Neuronal stem cell (in vitro differentiated cells): ENCODE measurements around the gene PHLPP2. TPM values are rescaled to one million over a fixed set of nuclear protein-coding genes. Genes with fewer than 3 reads are reported as not detected.

Experiments used
- DNase-seq: peaks from one replicate; pipeline ENCODE4 v3.0.0-alpha.2; 2013; ENCODE audit warnings: low spot score
- H2AFZ ChIP-seq: one replicate; pipeline ENCODE4 v1.6.1; 2013; ENCODE audit warnings: mild to moderate bottlenecking, low read length, inconsistent platforms
- H2AK5ac ChIP-seq: 2 replicates; pipeline ENCODE4 v1.6.1; 2013; ENCODE audit warnings: low read depth, mild to moderate bottlenecking, inconsistent platforms, low read length, moderate library complexity, mixed read lengths
- H2BK120ac ChIP-seq: 2 replicates; pipeline ENCODE4 v1.6.1; 2013; ENCODE audit warnings: low read depth, mild to moderate bottlenecking, inconsistent platforms, low read length, moderate library complexity, mixed read lengths
- H2BK12ac ChIP-seq: one replicate; pipeline ENCODE4 v1.6.1; 2013; ENCODE audit warnings: low read length, inconsistent platforms
- H2BK15ac ChIP-seq: 2 replicates; pipeline ENCODE4 v1.6.1; 2013; ENCODE audit warnings: mild to moderate bottlenecking, low read length, inconsistent platforms, mixed read lengths
- H2BK5ac ChIP-seq: one replicate; pipeline ENCODE4 v1.6.1; 2013; ENCODE audit warnings: inconsistent platforms, mild to moderate bottlenecking, low read length, moderate library complexity
- H3K14ac ChIP-seq: one replicate; pipeline ENCODE4 v1.6.1; 2013; ENCODE audit warnings: low read length, inconsistent platforms
- H3K18ac ChIP-seq: 2 replicates; pipeline ENCODE4 v1.6.1; 2013; ENCODE audit warnings: low read length, inconsistent platforms
- H3K23ac ChIP-seq: 2 replicates; pipeline ENCODE4 v1.6.1; 2013; ENCODE audit warnings: low read depth, mild to moderate bottlenecking, mixed read lengths, low read length, inconsistent platforms; ENCODE audit not compliant: poor library complexity
- H3K27ac ChIP-seq: replicated peaks from 3 replicates; pipeline ENCODE4 v1.5.1; 2013; ENCODE audit warnings: low read length, inconsistent platforms
- H3K27me3 ChIP-seq, 3 experiments: 2 replicates each; pipeline ENCODE4 v1.6.1; 2013; ENCODE audit warnings: low read length in 3 of 3, mild to moderate bottlenecking in 2 of 3, inconsistent platforms in 1 of 3, low read depth in 1 of 3, mixed read lengths in 1 of 3, moderate library complexity in 1 of 3; ENCODE audit not compliant: control insufficient read depth in 3 of 3, insufficient read depth in 3 of 3
- H3K36me3 ChIP-seq, 2 donors: replicated peaks in 1 of 2; 2 replicates each; pipeline ENCODE4 v1.6.1; 2013; ENCODE audit warnings: low read length in 2 of 2; ENCODE audit not compliant: control insufficient read depth in 2 of 2, insufficient read depth in 2 of 2
- H3K4ac ChIP-seq: 2 replicates; pipeline ENCODE4 v1.6.1; 2013; ENCODE audit warnings: inconsistent platforms, mild to moderate bottlenecking, low read length, moderate library complexity
- H3K4me1 ChIP-seq, 2 donors: 1 replicate in 1 of 2; 2 replicates in 1 of 2; pipeline ENCODE4 v1.6.1; 2013; ENCODE audit warnings: low read length in 2 of 2, low read depth in 1 of 2; ENCODE audit not compliant: control insufficient read depth in 2 of 2, insufficient read depth in 1 of 2
- H3K4me2 ChIP-seq: one replicate; pipeline ENCODE4 v1.6.1; 2013; ENCODE audit warnings: mild to moderate bottlenecking, low read length, inconsistent platforms; ENCODE audit not compliant: insufficient read depth, poor library complexity, severe bottlenecking
- H3K4me3 ChIP-seq, 2 donors: 2 replicates each; pipeline ENCODE4 v1.5.1; 2013; ENCODE audit warnings: low read length in 2 of 2, mild to moderate bottlenecking in 2 of 2, inconsistent platforms in 1 of 2, moderate library complexity in 1 of 2
- H3K79me1 ChIP-seq: one replicate; pipeline ENCODE4 v1.6.1; 2013; ENCODE audit warnings: low read depth, mild to moderate bottlenecking, inconsistent platforms, low read length, moderate library complexity
- H3K9ac ChIP-seq: one replicate; pipeline ENCODE4 v1.6.1; 2013; ENCODE audit warnings: mild to moderate bottlenecking, low read depth, low read length, inconsistent platforms; ENCODE audit not compliant: poor library complexity
- H3K9me3 ChIP-seq, 2 donors: replicated peaks in 1 of 2; 2 replicates each; pipeline versions ENCODE3 to v1.6.1; 2013; ENCODE audit warnings: low read length in 2 of 2, mild to moderate bottlenecking in 2 of 2, inconsistent platforms in 1 of 2, low read depth in 1 of 2, mixed read lengths in 1 of 2, moderate library complexity in 1 of 2; ENCODE audit not compliant: control insufficient read depth in 2 of 2, insufficient read depth in 1 of 2
- H4K8ac ChIP-seq: one replicate; pipeline ENCODE4 v1.6.1; 2013; ENCODE audit warnings: low read depth, mild to moderate bottlenecking, inconsistent platforms, low read length, moderate library complexity
- H4K91ac ChIP-seq: one replicate; pipeline ENCODE4 v1.6.1; 2013; ENCODE audit warnings: low read length, low read depth, mild to moderate bottlenecking, inconsistent platforms; ENCODE audit not compliant: poor library complexity
- WGBS, 2 donors: extraction: QIAGEN DNeasy Blood & Tissue Kit; methylation state at CpG; one replicate each; pipeline ENCODE4 v1.1.7; 2013; ENCODE audit warnings: missing lambda C conversion rate in 2 of 2, mixed read lengths in 1 of 2; ENCODE audit not compliant: insufficient read length in 2 of 2, insufficient replicate concordance in 1 of 2; ENCODE audit errors: extremely low coverage in 2 of 2; 5-methylcytosine and 5-hydroxymethylcytosine counted together
- polyA plus RNA-seq, 2 experiments: library from polyadenylated mRNA; stranded (reverse); fragments of 200-250 nt; gene quantifications; one replicate each; pipeline ENCODE4 v1.2.3, GENCODE V29; 2013

PHLPP2 gene, protein sequence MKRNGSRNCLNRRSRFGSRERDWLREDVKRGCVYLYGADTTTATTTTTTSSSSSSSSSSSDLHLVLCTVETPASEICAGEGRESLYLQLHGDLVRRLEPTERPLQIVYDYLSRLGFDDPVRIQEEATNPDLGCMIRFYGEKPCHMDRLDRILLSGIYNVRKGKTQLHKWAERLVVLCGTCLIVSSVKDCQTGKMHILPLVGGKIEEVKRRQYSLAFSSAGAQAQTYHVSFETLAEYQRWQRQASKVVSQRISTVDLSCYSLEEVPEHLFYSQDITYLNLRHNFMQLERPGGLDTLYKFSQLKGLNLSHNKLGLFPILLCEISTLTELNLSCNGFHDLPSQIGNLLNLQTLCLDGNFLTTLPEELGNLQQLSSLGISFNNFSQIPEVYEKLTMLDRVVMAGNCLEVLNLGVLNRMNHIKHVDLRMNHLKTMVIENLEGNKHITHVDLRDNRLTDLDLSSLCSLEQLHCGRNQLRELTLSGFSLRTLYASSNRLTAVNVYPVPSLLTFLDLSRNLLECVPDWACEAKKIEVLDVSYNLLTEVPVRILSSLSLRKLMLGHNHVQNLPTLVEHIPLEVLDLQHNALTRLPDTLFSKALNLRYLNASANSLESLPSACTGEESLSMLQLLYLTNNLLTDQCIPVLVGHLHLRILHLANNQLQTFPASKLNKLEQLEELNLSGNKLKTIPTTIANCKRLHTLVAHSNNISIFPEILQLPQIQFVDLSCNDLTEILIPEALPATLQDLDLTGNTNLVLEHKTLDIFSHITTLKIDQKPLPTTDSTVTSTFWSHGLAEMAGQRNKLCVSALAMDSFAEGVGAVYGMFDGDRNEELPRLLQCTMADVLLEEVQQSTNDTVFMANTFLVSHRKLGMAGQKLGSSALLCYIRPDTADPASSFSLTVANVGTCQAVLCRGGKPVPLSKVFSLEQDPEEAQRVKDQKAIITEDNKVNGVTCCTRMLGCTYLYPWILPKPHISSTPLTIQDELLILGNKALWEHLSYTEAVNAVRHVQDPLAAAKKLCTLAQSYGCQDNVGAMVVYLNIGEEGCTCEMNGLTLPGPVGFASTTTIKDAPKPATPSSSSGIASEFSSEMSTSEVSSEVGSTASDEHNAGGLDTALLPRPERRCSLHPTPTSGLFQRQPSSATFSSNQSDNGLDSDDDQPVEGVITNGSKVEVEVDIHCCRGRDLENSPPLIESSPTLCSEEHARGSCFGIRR (N-terminal part only)
- 4.9 TPM for polyA plus RNA-seq (2013, experiment 1 of 2)
- 5.8 TPM for polyA plus RNA-seq (2013, experiment 2 of 2)

DNA sequence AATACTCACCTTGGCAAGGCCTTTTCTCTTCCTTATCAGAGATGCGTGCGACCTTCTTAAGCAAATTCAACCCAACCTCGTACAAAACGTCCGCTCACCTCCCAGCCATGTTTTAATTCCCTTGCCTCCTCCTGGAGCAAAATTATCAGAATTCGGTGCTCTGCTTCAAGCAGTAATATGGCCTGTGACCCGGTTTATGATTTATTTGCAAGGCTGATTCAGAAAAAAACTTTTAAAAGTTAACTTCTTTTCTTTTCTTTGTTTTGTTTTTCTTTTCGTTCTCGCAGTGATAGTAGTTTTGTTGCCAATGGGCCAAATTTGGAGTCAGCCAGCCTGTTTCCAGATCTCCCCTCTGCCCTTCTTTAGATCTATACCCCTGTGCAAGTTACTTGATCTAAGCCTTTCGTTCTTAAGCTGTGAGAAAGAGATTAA is at the start of gene PHLPP2:
Gene PHLPP2 (minus strand): TSS at position 382 of the 432 bp plus-strand sequence. CDS start 9,906 bp downstream, outside the sequence.
- DNase-seq: no peak
- Histone ChIP-seq H3K9me3 (no peaks in the 10 kb centered on the region), H3K4me3 (peak within 1 kb of the TSS; percentile 65 to 97), H2BK12ac (no peak within 1 kb of the TSS), H3K23ac (peak within 1 kb of the TSS; percentile 89), H2BK120ac (no peak within 1 kb of the TSS), H3K9ac (peak within 1 kb of the TSS; percentile 95), H2BK5ac (peak within 1 kb of the TSS; percentile 66), H4K8ac (no peak within 1 kb of the TSS), H2BK15ac (peak within 1 kb of the TSS; percentile 49), H3K27me3 (peaks cover 0 to 10% (median 5%) of the 10 kb centered on the region in 3 experiments), H3K27ac (peak within 1 kb of the TSS; percentile 85), H3K14ac (peak within 1 kb of the TSS; percentile 94), H2AFZ (peak within 1 kb of the TSS; percentile 94), H3K79me1 (no peaks in the 10 kb centered on the region), H3K4ac (no peak within 1 kb of the TSS), H3K36me3 (peaks cover 0 to 7% of the 10 kb centered on the region in 2 donors), H2AK5ac (no peak within 1 kb of the TSS), H3K4me2 (peak within 1 kb of the TSS; percentile 81), H3K4me1 (peaks cover 0 to 6% of the 10 kb centered on the region in 2 donors), H3K18ac (peak within 1 kb of the TSS; percentile 98), H4K91ac (no peak within 1 kb of the TSS)
- no CpG with 5 or more reads among the region's 10 CpGs for WGBS, 2 donors

DNA sequence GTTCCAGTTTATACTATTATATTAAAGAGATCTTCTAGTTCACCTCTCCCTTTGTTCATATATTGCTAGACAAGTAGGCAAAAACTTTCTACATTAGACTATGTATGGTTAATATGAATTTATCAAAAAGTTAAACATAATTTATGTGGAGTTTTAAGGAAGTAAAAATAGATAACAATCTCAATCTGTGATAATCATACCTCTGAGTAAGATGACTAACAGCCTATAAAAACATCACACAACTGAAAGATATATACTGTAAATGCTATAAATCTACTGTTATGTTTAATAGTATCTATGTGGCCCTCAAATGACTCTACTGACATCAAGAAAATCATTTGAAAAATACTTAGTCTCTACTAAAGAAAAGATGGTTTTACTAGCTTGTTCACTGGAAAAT is 47.1 kb upstream of the PHLPP2 start:
- Histone ChIP-seq H2AK5ac (no peak overlapping the region), H3K14ac (no peak overlapping the region), H3K4me3 (no peak overlapping the region), H3K27me3 (no peaks in the 10 kb centered on the region), H3K9ac (no peak overlapping the region), H3K23ac (no peak overlapping the region), H3K18ac (no peak overlapping the region), H2BK120ac (no peak overlapping the region), H2AFZ (no peak overlapping the region), H4K8ac (no peak overlapping the region), H3K4ac (no peak overlapping the region), H4K91ac (no peak overlapping the region), H3K79me1 (no peaks in the 10 kb centered on the region), H2BK12ac (no peak overlapping the region), H2BK5ac (no peak overlapping the region), H2BK15ac (no peak overlapping the region), H3K36me3 (peaks cover 11 to 83% of the 10 kb centered on the region in 2 donors), H3K4me2 (no peak overlapping the region), H3K27ac (no peak overlapping the region), H3K9me3 (peaks cover 0 to 6% of the 10 kb centered on the region in 2 donors), H3K4me1 (no peaks in the 10 kb centered on the region)
- DNase-seq: no peak

GRCh38 chr16:71769222-71769621 is 44.7 kb upstream of the PHLPP2 start:
- no peaks in the 10 kb centered on the region for H3K4me1 ChIP-seq
- no peak overlapping the region for H4K91ac ChIP-seq
- no peak overlapping the region for H2BK120ac ChIP-seq
- H3K4me3 ChIP-seq: no peak overlapping the region
- H3K23ac ChIP-seq: no peak overlapping the region
- H2AFZ ChIP-seq: no peak overlapping the region
- H3K79me1 ChIP-seq: no peaks in the 10 kb centered on the region
- no peak overlapping the region for H2AK5ac ChIP-seq
- H3K27ac ChIP-seq: no peak overlapping the region
- peaks cover 0 to 6% of the 10 kb centered on the region in 2 donors for H3K9me3 ChIP-seq
- H3K4ac ChIP-seq: no peak overlapping the region
- no peak overlapping the region for H4K8ac ChIP-seq
- DNase-seq: no peak
- no peak overlapping the region for H2BK15ac ChIP-seq
- H3K9ac ChIP-seq: no peak overlapping the region
- no peak overlapping the region for H3K14ac ChIP-seq
- peaks cover 11 to 93% of the 10 kb centered on the region in 2 donors for H3K36me3 ChIP-seq
- H2BK5ac ChIP-seq: no peak overlapping the region
- H2BK12ac ChIP-seq: no peak overlapping the region
- no peak overlapping the region for H3K4me2 ChIP-seq
- no peaks in the 10 kb centered on the region for H3K27me3 ChIP-seq
- no peak overlapping the region for H3K18ac ChIP-seq
- no CpG with 5 or more reads among the region's 1 CpG for WGBS, 2 donors
